ENCODE results near the gene SPPL3.

SPPL3 gene

GRCh38 chr12:120725659-120726509, 178.3 kb downstream of the SPPL3 start, which contains the start of gene ACADS (continued):
- TF ChIP-seq, protein P1, sequence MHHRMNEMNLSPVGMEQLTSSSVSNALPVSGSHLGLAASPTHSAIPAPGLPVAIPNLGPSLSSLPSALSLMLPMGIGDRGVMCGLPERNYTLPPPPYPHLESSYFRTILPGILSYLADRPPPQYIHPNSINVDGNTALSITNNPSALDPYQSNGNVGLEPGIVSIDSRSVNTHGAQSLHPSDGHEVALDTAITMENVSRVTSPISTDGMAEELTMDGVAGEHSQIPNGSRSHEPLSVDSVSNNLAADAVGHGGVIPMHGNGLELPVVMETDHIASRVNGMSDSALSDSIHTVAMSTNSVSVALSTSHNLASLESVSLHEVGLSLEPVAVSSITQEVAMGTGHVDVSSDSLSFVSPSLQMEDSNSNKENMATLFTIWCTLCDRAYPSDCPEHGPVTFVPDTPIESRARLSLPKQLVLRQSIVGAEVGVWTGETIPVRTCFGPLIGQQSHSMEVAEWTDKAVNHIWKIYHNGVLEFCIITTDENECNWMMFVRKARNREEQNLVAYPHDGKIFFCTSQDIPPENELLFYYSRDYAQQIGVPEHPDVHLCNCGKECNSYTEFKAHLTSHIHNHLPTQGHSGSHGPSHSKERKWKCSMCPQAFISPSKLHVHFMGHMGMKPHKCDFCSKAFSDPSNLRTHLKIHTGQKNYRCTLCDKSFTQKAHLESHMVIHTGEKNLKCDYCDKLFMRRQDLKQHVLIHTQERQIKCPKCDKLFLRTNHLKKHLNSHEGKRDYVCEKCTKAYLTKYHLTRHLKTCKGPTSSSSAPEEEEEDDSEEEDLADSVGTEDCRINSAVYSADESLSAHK (tag by site-specific recombination; IDR thresholded peaks at IDR 0.05), result peak; percentile 41; the same call in 1 of the 2 replicates
- TF ChIP-seq, protein P2, sequence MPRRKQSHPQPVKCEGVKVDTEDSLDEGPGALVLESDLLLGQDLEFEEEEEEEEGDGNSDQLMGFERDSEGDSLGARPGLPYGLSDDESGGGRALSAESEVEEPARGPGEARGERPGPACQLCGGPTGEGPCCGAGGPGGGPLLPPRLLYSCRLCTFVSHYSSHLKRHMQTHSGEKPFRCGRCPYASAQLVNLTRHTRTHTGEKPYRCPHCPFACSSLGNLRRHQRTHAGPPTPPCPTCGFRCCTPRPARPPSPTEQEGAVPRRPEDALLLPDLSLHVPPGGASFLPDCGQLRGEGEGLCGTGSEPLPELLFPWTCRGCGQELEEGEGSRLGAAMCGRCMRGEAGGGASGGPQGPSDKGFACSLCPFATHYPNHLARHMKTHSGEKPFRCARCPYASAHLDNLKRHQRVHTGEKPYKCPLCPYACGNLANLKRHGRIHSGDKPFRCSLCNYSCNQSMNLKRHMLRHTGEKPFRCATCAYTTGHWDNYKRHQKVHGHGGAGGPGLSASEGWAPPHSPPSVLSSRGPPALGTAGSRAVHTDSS (tag by site-specific recombination; IDR thresholded peaks at IDR 0.05), result no peak
- TF ChIP-seq ZNF473 (tag by site-specific recombination; IDR thresholded peaks at IDR 0.05), result no peak
- TF ChIP-seq, protein P3, sequence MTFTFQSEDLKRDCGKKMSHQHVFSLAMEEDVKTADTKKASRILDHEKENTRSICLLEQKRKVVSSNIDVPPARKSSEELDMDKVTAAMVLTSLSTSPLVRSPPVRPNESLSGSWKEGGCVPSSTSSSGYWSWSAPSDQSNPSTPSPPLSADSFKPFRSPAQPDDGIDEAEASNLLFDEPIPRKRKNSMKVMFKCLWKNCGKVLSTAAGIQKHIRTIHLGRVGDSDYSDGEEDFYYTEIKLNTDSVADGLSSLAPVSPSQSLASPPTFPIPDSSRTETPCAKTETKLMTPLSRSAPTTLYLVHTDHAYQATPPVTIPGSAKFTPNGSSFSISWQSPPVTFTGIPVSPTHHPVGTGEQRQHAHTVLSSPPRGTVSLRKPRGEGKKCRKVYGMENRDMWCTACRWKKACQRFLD (tag by site-specific recombination; IDR thresholded peaks at IDR 0.05), result no peak
- TF ChIP-seq ZNF391 (tag by site-specific recombination; IDR thresholded peaks at IDR 0.05; ENCODE audit: borderline replicate concordance, low read depth), result no peak
- TF ChIP-seq SP2 (tag by site-specific recombination; IDR thresholded peaks at IDR 0.05), result peak; percentile 89
- TF ChIP-seq, protein P4, sequence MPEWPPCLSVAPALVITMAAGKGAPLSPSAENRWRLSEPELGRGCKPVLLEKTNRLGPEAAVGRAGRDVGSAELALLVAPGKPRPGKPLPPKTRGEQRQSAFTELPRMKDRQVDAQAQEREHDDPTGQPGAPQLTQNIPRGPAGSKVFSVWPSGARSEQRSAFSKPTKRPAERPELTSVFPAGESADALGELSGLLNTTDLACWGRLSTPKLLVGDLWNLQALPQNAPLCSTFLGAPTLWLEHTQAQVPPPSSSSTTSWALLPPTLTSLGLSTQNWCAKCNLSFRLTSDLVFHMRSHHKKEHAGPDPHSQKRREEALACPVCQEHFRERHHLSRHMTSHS (tag by site-specific recombination; IDR thresholded peaks at IDR 0.05), result no peak
- peak; percentile 90 for TF ChIP-seq GLIS2 (tag by site-specific recombination; IDR thresholded peaks at IDR 0.05)
- peak; percentile 9; the same call in 1 of the 2 replicates for TF ChIP-seq ZNF398 (tag by site-specific recombination; IDR thresholded peaks at IDR 0.05)
- no peak for TF ChIP-seq ZSCAN16 (tag by site-specific recombination; IDR thresholded peaks at IDR 0.05)
- no peak for TF ChIP-seq ZNF324 (tag by site-specific recombination; IDR thresholded peaks at IDR 0.05)
- TF ChIP-seq ZBTB20 (tag by site-specific recombination; IDR thresholded peaks at IDR 0.05), result peak; percentile 58; the same call in 1 of the 2 replicates
- no peak for TF ChIP-seq ZNF433 (tag by site-specific recombination; IDR thresholded peaks at IDR 0.05; ENCODE audit: low read depth)
- TF ChIP-seq ZNF600 (tag by site-specific recombination; IDR thresholded peaks at IDR 0.05), result peak; percentile 97
- TF ChIP-seq, protein P5, sequence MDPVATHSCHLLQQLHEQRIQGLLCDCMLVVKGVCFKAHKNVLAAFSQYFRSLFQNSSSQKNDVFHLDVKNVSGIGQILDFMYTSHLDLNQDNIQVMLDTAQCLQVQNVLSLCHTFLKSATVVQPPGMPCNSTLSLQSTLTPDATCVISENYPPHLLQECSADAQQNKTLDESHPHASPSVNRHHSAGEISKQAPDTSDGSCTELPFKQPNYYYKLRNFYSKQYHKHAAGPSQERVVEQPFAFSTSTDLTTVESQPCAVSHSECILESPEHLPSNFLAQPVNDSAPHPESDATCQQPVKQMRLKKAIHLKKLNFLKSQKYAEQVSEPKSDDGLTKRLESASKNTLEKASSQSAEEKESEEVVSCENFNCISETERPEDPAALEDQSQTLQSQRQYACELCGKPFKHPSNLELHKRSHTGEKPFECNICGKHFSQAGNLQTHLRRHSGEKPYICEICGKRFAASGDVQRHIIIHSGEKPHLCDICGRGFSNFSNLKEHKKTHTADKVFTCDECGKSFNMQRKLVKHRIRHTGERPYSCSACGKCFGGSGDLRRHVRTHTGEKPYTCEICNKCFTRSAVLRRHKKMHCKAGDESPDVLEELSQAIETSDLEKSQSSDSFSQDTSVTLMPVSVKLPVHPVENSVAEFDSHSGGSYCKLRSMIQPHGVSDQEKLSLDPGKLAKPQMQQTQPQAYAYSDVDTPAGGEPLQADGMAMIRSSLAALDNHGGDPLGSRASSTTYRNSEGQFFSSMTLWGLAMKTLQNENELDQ (tag by site-specific recombination; IDR thresholded peaks at IDR 0.05; ENCODE audit: low read depth), result no peak

All from HEK293 (cell line).